ENCODE data around the gene CNN3. TPM values are rescaled to one million over a fixed set of nuclear protein-coding genes. Genes with fewer than 3 reads are reported as not detected.

CNN3 gene
- total RNA-seq, 1 donor from 2014 or later = 419 TPM

DNA sequence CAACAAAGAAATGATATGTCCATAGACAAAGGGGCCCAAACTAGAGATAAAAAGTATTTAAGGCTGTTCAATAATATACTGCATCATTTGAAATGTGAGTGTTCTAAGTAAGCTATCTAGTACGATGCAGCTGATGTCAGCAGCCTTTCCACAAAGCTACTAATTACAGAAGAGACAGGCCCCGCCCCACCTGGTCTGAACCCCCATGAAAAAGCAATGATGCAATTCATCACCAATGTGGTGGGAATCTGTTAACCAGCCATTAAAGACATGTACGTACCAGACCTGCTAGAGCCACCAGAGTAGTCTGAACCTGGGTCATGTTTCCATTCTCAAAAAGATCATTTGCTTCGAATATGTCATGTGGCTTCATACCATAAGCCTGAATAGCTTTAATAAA is 25.1 kb downstream of the CNN3 start:
- no peak for ATAC-seq
- DNase-seq (ENCODE audit: low spot score) = no peak
- intact Hi-C loops (cut with DNase I) = no loop called here

GRCh38 chr1:94899756-94900155 is 27.2 kb downstream of the CNN3 start:
- peak; percentile 26 for ATAC-seq
- intact Hi-C loops (cut with DNase I) = no loop called here
- DNase-seq (ENCODE audit: low spot score) = no peak

GRCh38 chr1:94898491-94899385 is 28.2 kb downstream of the CNN3 start:
- intact Hi-C loops (cut with DNase I) = no loop called here
- ATAC-seq (no peak), DNase-seq (ENCODE audit: low spot score) (no peak)

DNA sequence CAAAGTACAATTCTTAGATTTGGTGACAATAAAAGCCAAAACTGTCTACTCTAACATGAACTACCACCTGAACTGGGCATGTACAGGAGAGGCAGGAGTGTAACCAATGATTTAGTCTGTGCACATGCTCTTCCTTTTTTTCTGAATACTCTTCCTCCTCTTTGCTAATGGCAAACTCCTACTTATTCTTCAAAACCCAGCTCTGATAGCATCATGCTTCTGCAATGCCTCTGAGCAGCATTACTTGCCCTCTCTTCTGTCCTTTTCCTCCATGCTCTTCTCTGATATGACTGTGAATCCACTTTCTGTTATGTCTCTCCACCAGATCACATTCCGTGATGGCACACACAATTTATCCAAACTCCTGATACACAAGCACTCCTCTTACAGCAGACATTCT is 31.4 kb downstream of the CNN3 start:
- no peak for DNase-seq (ENCODE audit: low spot score)
- ATAC-seq = no peak
- intact Hi-C loops (cut with DNase I) = no loop called here

DNA sequence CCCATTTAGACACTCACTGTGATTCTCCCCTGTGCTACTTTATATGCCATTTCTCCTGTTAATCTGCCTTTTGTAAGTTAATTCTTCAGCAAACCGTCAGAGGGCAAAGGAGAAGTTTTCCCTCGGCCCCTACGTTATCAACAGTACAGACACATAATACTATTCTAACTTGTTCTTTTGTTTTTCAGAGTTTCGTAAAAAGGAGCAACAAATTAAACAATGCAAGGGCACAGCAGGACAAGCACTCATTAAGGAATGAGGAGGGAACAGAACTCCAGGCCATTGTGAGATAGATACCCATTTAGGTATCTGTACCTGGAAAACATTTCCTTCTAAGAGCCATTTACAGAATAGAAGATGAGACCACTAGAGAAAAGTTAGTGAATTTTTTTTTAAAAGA is 32.3 kb downstream of the CNN3 start:
- ATAC-seq (no peak), DNase-seq (ENCODE audit: low spot score) (no peak)
- intact Hi-C loops (cut with DNase I) = no loop called here

DNA sequence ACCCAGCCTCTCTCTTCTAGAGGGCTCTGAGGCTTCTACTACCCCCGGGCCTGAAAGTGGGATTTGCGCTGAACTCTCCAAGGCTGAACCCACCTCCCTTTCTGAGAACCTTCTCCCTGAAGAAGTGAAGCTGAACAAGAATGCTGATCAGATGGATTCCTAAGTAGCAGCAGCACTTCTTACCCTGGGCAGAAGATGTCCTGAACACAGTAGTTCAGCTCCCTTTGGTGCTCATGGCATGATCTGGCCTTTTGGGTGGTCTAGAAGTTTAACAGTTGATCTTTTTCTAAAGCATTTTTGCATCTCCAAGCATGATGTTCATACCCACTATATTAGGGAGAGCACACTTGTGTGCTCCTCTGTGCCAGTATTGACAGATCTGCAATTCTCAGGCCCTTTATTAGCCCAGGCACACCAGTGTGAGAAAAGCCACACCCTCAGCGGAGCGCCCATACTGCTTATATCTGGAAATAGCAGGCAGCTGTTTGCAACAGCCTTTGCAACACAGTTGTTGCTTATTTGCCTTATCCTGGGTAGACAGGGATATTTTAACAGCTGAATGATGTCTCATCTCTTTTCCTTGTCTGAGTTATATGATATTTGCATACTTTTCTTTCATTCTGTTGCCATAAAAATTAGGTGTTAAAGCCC is 34.2 kb downstream of the CNN3 start:
- intact Hi-C loops (cut with DNase I) = no loop called here
- ATAC-seq (no peak), DNase-seq (ENCODE audit: low spot score) (no peak)

- DNase-seq (ENCODE audit: low spot score) = no peak
- ATAC-seq = no peak
- intact Hi-C loops (cut with DNase I) = no loop called here
These were observed 38.7 kb downstream of the CNN3 start for GRCh38 chr1:94888201-94888600.

DNA sequence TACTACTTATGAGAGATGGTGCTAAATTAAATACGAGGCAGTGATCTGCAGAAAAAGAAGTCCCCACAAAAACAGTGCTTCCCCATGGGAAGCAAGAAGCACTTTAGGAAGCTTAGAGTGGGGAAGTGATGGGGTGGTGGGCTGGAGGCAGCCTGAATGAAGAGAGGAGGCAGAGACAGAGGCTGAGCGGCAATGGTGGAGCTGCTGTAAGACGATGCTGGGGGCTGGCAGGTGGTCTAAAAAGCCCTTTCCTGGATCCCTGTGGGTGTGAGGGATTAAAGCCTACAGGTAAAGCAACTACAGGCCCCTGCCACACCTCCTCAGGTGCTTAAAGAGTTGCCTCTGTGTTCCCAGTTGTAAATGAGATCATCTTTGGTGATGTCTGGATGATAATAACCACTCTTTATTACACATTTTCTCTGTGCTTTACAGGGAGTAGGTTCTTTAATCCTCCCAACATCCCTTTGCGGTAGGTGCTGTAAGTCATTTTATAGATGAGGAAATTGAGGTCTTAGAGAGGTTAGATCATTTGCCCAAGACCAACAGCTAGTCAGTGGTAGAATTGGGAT is 39.2 kb downstream of the CNN3 start:
- DNase-seq (ENCODE audit: low spot score) (no peak), ATAC-seq (no peak)
- intact Hi-C loops (cut with DNase I) = no loop called here

DNA sequence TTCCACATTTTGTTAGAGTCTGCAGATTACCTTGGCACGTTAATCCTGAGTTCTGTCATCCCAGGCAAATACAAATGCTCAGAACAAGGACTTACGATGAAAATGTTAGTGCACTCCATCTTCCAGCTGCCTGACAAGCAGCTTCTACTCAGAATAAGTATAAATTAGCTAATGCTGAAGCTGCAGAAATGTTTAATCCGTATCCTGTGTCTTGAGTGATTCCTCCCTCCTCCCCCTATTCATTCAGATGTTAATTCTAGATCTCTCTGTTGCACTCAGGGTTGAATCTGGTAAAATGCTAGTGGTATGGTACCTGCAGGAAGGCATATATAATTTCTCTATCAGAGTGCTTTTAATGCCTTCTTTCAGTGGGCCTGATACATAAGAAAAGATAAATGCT is 39.8 kb downstream of the CNN3 start:
- DNase-seq (ENCODE audit: low spot score) (no peak), ATAC-seq (no peak)
- intact Hi-C loops (cut with DNase I) = no loop called here

GRCh38 chr1:94886361-94886760 is 40.5 kb downstream of the CNN3 start:
- ATAC-seq (no peak), DNase-seq (ENCODE audit: low spot score) (no peak)
- intact Hi-C loops (cut with DNase I) = no loop called here

- intact Hi-C loops (cut with DNase I) = no loop called here
- peak; percentile 27 for ATAC-seq
These were observed 42.4 kb downstream of the CNN3 start for GRCh38 chr1:94884507-94884906.

DNA sequence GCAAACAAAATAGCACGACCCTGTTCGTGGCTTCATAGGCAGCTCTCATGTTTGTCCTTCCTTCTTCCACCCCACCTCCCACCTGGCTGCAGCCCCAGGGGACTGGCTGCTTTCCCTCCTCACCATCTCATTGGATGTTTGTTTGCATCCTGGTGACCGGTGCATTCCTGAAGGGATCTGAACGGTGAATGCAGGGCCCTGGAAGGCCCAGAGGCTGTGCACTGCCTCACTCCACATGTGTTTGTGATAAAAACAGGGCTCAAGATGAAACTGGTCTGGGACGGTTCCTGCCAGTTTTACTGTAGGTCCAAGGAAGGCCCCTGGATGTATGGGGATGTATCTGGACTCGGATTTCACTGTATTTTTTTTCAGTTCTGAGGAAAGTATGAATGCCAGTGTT is 42.8 kb downstream of the CNN3 start:
- intact Hi-C loops (cut with DNase I) = no loop called here
- ATAC-seq (peak; percentile 90), DNase-seq (ENCODE audit: low spot score) (peak; percentile 63)

More at GRCh38 chr1:94884507-94884906, 42.4 kb downstream of the CNN3 start:
- no peak for DNase-seq (ENCODE audit: low spot score)

DNA sequence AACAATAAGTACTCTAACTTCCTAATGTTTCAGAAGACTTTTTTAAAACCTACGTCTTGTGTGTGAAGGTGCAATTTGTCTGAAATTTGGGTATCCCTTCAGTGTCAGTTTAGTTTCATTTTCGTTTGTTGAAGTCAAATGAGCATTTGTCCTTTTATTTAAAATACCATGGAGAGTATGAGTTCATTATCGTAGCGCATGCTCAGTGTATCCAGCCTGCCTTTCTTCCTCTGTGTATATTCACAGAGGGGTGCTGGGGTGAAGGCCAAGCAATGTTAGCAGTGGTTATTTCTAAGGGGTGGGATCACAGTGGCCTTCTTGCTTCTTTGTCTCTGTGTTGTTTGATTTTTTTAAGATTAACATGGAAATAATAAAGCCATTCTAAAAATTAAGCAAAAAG is 43.2 kb downstream of the CNN3 start:
- ATAC-seq = peak; percentile 80
- intact Hi-C loops (cut with DNase I) = no loop called here
- DNase-seq (ENCODE audit: low spot score) = no peak

- DNase-seq (ENCODE audit: low spot score) (no peak), ATAC-seq (no peak)
- intact Hi-C loops (cut with DNase I) = no loop called here
These were observed 48.6 kb downstream of the CNN3 start for GRCh38 chr1:94878329-94878728.

DNA sequence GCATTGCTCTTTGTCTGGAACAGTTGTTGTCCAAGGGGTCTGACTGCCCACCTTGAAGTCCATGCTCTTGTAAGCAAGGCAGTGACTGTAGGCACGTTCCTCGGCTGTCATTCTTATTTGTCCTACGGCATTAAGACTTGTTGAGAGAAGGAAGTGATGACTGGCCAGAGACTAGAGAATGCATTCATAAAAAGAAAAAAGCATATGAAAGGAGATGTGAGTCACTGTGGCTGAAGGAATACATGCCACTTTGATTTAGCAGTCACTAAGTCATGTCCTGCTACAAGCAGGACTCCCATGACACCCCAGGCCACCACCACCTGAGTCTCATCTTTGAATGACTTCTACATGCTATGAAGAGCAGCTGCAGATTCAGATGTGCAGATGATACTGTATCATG is 50.5 kb downstream of the CNN3 start:
- ATAC-seq = no peak
- intact Hi-C loops (cut with DNase I) = no loop called here
- no peak for DNase-seq (ENCODE audit: low spot score)

DNA sequence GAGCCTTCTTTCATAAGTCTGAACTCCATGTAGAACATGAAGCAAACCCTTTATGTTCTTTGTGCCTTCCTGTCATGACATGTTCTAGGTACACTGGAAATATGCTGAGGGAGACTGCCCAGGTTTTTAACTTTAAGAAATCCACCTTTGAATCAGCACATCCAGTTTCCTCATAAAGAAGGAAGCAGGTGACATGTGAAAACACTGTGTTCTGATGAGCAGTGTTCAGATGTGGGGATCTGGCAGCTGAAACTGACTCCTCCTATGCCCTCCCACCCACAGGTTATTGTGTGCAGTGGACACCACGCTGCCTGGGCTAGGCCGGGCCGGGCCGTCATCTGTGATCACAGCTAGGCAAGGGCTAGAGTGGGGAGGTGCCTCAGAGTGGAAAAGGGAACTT is 51.1 kb downstream of the CNN3 start:
- ATAC-seq (no peak), DNase-seq (ENCODE audit: low spot score) (no peak)
- intact Hi-C loops (cut with DNase I) = no loop called here

GRCh38 chr1:94874423-94874822 is 52.5 kb downstream of the CNN3 start:
- DNase-seq (ENCODE audit: low spot score) (no peak), ATAC-seq (no peak)
- intact Hi-C loops (cut with DNase I) = no loop called here

DNA sequence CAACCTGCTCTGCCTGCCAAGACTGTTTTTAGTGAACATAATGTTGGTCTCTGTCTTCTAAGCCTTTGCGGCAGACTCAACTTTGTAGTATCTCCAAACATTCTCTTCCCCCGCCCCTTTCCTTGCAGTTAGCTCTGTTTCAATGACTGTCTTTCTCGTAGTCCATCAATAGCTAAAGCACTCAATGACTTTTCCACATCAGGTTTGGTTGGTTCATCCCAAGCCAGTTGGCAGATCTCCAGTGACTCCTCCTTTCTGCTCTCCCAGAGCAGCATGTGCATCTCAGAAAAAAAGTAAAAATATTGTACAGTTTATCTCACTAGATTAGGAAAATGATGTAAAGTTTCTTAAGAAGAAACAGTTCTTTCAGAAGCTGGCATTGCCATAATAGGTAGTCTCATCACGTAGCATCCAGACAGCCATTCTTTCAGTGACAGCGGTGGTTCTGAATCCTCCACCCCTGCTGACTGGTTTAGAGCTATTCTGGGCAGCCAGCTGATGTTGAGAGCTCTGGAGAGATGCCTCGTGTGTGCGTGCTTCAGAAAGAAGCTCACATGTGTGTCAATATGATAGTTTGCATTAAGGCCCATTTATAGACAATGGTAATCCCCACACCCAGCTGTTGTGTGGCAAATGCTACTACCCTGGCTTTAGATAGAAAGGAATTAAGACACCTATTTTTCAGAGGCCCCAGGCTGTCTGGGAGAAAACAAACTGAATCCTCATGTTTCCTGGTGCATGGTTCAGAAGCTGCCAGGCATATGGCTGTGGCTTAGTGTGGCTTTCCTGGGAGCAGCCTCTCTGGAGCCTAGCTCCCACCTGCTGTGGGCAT is 53.2 kb downstream of the CNN3 start:
- DNase-seq (ENCODE audit: low spot score) (no peak), ATAC-seq (no peak)
- intact Hi-C loops (cut with DNase I) = no loop called here

- DNase-seq (ENCODE audit: low spot score) (no peak), ATAC-seq (no peak)
- intact Hi-C loops (cut with DNase I) = no loop called here
These were observed 54.0 kb downstream of the CNN3 start for GRCh38 chr1:94872771-94873495.
